Epithelial cell of alveolus of lung (primary cell): ENCODE data around the gene DNAJC13. TPM values are rescaled to one million over a fixed set of nuclear protein-coding genes. Genes with fewer than 3 reads are reported as not detected.

ENCODE experiments used
- total RNA-seq: library from RNA; depleted of rRNA; stranded (reverse); fragments of >200 nt; gene quantifications from 2 replicates; pipeline ENCODE4 v1.2.1, GENCODE V29; 2015

The DNAJC13 gene
- total RNA-seq, result 21.5 and 25.9 TPM in 2 replicates

GRCh38 chr3:132416807-132417694 is at the start of gene DNAJC13:
DNAJC13 (plus strand) TSS chr3:132417502; CDS start chr3:132434551, 17,049 bp downstream.

Other genes with a start within 250 kb of the DNAJC13 start
- gene ACP3, start 100.1 kb upstream of the DNAJC13 start, total RNA-seq, result 2.6 and 3.9 TPM in 2 replicates
- not detected in 2 replicates for gene ACKR4, start 179.8 kb downstream of the DNAJC13 start, total RNA-seq
- gene ACAD11, start 242.3 kb downstream of the DNAJC13 start, total RNA-seq, result 10.0 and 17.3 TPM in 2 replicates
- 31.8 and 32.6 TPM in 2 replicates for gene UBA5, start 242.8 kb downstream of the DNAJC13 start, total RNA-seq